AML-193 (cell line): ENCODE data around the gene SUPT3H.

ENCODE experiments used
- DNase-seq, 2 experiments: peaks; one replicate each; lab custom pipeline; 2025; lab: John Stamatoyannopoulos, UW

SUPT3H gene

GRCh38 chr6:44837741-44838140 is 540.0 kb downstream of the SUPT3H start:
- DNase-seq, result no peak

DNA sequence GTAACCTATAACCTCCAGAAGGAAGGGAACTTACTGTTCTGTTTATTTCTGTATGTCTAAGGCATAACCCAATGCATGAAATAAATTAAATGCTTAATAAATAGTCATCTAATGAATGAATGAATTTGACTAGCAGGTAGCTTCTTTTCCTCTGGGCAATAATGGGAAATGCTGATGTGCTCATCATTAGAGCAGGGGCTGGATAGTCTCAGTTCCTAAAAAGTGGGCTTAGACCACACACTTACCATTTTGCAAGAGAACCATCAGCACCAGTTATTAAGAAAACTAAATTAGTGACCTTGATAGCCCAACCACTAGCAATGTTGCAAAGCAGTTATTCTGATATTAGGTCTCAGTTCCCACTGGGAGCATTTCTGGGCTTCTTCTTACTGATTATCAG is 540.5 kb downstream of the SUPT3H start:
- no peak for DNase-seq

DNA sequence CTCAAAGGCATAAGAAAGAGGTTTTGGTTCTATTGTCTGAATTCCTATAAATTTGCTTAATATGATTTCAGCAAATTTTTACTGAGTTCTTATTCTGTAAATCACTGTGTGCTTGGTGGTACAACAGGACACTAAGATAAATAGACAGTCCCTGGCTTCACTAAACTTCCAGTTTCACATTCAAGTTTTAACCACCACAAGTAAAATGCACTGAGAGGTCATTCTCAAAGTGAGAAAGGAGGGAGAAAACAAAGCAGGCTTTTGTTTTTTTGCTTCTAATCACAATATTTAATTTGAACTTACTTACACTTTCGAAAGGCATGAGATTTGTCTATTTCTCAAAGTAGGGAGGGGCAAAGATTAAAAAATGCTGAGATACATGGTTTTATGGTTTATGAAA is 544.5 kb downstream of the SUPT3H start:
- no peak for DNase-seq

DNA sequence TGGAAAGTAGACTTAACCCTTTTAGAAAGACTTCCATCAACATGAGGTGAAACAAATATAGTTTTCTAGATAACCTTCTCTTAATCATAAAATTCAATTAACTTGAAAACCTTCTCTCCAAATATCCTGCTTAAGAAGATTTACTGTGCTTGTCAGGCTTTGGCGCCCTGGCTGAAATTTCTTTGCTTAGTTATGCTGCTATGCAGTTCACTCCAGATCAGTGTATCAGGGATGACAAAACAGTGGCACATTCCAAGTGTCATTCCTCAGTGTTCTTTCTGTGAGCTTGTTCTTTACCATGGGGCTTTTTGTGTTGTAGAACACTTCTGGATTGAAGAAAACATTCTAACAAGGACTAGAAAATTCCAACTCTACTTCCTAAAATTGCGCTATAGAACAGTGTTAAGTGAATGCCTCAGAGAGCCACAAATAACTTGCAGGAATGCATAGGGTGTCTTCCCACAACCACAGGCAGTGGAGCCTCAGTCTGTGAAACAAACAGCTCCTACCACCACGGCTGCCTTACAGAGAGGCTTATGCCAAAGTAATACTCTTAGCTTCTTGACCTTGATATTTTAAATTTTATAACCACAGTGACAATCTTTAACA is 546.6 kb downstream of the SUPT3H start:
- no peak for DNase-seq

DNA sequence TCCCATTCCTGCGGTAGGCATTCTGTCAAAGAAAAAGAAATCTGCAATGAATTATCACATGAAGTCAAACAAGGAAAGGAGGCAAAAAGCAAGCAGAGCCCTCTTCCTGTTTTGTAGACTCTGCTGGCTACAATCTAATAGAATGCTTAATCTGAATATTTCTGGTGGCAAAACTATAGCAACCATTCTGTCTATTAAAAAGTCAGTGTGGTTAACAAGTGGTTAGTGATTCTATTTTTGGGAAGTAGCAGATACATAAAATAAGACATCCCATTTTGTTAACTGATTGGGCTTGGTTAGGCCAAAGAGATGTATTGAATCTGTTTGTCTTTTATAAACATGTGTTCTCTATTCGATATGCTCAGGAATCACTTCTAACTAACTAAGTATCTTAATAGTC is 547.9 kb downstream of the SUPT3H start:
- DNase-seq, result no peak

- DNase-seq, result no peak
Measured at GRCh38 chr6:44828780-44829179, 549.0 kb downstream of the SUPT3H start.

- no peak for DNase-seq
Measured at GRCh38 chr6:44826025-44826676, 551.6 kb downstream of the SUPT3H start.

GRCh38 chr6:44825273-44825672 is 552.5 kb downstream of the SUPT3H start:
- no peak for DNase-seq

GRCh38 chr6:44824567-44824966 is 553.2 kb downstream of the SUPT3H start:
- no peak for DNase-seq

GRCh38 chr6:44820759-44821158 is 557.0 kb downstream of the SUPT3H start:
- DNase-seq, result no peak

DNA sequence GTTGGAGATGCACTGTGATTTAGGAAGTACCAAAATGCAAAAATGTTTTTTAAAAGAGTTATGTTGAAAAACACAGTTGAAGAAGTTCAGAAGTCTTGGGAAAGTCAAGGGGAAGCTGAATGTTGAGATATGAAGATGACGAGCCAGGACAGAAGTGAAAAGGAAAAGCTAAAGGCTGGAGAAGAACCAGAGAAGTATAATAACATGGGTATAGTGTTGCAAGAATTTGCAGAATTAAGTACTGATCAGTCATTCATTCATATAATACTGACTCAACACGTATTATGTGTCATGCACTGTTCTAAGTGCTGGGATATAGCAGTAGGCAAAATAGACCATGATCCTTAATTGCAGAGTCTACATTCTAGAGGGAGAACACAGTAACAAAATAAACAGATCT is 557.4 kb downstream of the SUPT3H start:
- no peak for DNase-seq

GRCh38 chr6:44811456-44811855 is 566.3 kb downstream of the SUPT3H start:
- no peak for DNase-seq

GRCh38 chr6:44809258-44809657 is 568.5 kb downstream of the SUPT3H start:
- DNase-seq, result no peak

GRCh38 chr6:44808148-44808547 is 569.6 kb downstream of the SUPT3H start:
- no peak for DNase-seq

DNA sequence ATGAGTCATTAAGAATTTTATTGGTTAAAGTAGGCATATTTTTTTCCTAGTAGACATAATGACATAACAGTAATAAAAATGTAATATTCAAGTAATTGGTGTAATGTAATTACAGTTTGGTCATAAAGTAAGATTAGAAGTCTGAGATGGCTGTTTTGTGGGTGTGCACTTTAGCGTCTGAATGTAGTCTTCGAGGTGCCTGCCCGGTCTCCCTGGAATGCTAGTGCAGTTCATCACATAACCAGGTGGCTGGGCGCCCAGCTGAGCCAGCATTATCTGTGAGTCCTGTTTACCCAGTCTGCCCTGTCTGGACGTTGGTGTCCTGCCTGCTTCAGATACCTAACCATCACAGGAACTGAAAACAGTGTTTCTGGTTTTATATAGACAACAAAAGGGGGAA is 571.1 kb downstream of the SUPT3H start:
- no peak for DNase-seq

- DNase-seq, result no peak
Measured at GRCh38 chr6:44805238-44805846, 572.4 kb downstream of the SUPT3H start.

DNA sequence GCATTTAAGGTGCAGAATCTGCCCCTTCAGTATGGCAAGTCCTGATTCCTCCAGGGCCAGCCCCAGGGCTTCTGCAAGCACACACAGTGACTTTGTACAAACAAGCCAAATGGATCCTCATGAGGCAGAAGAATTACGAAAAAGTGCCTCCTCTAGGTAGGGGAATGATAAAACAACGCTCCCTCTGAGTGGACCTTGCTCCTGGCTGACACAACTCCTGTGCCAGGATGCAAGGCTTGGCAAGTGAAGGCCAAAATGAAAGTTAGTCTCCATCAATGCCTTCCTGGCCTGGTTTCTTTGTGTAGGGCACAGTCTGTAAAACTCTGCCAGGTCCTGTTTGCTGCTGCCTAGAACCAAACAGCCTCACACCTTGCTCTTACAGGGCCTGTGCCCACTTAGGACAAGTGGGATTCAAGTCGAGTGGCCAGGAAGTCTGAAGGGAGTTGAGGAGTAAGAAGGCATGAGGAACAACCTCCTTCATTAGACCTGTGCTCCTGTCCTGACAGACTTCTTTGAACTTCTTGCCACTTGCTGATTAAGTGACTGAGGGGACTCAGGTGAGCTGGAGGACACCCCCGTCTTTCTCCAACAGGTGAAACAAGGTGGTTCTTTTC is 573.1 kb downstream of the SUPT3H start:
- no peak for DNase-seq

GRCh38 chr6:44804016-44804415 is 573.7 kb downstream of the SUPT3H start:
- no peak for DNase-seq

- DNase-seq, result no peak
Measured at GRCh38 chr6:44800784-44801592, 576.7 kb downstream of the SUPT3H start.

GRCh38 chr6:44800171-44800783 is 577.5 kb downstream of the SUPT3H start:
- no peak for DNase-seq

DNA sequence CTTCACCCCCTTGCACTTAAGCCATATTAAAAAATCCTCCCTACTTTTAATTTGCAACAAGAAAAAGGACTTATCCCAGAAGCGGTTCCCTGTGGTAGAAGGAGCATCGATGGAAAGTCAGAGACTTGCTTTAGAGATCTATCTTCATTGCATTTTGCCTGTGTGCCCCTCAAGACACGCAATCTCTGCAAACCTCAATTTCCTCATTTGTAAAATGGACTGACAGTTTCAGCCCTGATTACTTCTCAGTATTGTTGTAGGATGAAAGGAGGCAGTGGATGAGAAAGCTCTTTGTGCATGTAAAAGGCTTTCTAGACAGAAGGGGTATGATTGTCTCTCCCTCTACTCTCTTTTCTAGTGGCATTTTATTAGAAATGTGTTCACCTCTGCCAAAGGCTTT is 580.0 kb downstream of the SUPT3H start:
- no peak for DNase-seq

DNA sequence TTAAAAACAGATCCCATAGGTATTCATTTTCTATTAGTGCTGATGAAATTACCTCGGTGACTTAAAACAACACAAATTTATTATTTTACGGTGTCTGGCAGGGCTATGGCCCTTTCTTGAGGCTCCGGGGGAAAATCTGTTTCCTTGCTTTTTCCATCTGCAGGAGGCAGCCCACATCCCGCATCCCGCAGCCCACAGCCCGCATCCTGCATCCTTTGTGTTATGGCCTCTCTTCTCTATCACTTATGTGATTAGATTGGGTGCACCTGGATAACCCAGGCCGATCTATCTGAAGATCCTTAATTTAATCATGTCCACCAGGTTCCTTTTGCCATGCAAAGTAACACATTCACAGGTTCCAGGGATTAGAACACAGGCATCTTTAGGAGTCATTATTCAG is 582.4 kb downstream of the SUPT3H start:
- DNase-seq, result no peak
